HG02938 (cell line): ENCODE results near the gene TSPAN9.

Experiments
- ATAC-seq: cut with Tn5 transposase; IDR thresholded peaks from one replicate; pipeline ENCODE4 v1.9.1; 2021; ENCODE audit warnings: mild to moderate bottlenecking, moderate library complexity; ENCODE audit not compliant: unreplicated experiment

The TSPAN9 gene, protein sequence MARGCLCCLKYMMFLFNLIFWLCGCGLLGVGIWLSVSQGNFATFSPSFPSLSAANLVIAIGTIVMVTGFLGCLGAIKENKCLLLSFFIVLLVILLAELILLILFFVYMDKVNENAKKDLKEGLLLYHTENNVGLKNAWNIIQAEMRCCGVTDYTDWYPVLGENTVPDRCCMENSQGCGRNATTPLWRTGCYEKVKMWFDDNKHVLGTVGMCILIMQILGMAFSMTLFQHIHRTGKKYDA

DNA sequence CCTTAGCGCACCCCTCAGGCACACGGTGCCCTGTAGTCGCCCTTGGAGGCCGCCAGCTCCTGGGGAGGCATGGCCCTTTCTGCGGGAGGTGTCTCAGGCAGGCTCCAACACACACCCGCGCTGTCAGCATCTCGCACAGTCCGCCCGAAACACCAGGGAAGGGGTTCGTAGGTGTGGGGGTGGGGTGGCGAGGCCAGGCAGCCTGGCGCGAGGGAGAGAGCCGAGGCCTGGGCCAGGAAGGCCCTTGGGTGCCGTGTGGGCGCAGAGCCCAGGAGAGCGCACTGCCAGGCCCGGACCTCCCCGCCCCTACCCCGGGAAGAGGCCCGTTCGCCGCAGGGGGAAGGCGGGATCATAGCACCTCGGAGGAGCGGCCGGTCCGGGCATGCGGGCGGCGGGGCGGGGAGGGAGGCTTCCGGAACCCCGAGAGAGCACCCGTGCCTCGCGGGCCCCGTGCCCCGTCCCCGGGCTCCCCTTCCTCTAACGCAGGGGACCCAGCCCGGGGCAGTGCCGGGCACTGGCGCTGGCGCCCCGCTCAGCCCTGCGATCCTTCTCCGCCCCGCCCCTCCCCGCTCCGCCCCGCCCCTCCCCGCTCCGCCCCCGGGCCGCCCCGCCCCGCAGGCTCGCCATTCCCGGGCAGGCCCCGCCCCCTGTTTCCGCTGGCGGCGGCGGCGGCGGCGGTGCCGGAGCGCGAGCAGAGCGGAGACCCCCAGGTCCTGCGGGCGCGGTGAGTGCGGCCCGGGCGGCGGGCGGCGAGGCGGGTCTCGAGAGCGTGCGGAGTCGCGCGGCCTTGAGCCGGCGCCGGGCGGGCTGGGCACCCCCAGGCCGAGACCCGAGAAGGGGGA is at the start of gene TSPAN9:
TSS of gene TSPAN9 (plus strand) at position 650 of the 842 bp plus-strand sequence. CDS start 123,815 bp downstream, outside the sequence.
- no peak for ATAC-seq

DNA sequence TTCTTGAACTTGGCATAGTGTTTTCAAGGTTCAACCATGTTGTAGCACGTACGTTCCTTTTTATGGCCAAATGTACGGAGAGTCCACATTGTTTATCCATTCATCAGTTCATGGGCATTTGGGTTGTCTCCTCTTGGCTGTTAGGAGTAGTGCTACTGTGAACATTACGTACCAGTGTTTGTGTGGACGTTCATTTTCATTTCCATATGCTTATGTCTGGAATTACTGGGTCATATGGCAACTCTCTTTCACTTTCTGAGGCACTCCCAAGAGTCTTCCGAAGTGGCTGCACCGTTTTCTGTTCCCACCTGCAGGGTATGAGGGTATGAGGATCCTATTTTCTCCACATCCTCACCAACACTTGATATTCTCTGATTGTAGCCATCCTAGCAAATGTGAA is 49.1 kb upstream of the TSPAN9 start:
- no peak for ATAC-seq

DNA sequence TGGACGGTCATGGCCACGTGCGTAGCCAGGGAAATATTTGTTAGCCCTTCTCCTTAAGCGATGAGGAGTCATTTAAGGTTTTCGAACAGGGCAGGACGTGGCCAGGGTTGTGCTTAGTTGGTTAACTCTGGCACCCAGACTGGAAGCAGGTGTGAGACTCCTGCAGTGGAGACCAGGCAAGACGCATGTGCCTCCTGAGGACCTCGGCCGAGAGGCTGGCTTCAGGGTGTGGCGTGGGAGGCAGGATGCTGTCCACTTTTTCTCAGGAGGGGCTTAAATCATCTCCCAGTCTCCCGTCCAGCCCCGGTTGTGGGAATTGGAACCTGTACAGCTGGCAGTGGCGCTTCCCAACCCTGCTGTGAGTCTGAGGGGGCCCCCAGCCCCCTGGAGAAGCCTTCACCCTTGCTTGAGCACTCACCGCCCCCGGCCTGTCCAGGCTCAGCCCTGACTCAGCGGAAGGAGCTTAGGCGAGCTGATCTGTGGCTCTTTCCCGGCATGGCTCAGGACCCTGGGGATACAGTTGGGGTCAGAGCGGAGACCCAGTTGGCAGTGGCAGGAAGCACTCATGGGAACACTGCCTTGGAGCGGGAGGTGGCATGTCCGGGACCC is 46.3 kb upstream of the TSPAN9 start:
- ATAC-seq: no peak

DNA sequence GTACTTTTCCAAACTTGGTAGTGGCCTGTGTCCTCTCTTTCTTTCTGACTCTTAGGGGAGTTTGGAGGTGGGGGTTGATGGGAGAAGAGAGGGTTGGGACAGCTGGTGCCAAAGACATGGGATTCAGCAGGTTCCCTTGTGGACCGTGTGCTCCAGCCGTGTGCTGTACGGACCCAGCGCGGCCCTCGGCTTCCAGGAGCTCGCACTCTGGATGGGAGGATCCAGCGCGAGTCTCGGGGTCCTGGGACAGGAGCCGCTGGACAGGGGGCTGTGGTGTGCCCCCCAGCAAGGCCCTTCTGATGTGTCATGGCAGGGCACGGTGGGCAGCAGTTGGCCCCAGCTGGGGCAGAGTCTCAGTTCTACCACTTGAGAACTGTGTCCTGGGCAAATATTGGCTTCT is 45.0 kb upstream of the TSPAN9 start:
- no peak for ATAC-seq

DNA sequence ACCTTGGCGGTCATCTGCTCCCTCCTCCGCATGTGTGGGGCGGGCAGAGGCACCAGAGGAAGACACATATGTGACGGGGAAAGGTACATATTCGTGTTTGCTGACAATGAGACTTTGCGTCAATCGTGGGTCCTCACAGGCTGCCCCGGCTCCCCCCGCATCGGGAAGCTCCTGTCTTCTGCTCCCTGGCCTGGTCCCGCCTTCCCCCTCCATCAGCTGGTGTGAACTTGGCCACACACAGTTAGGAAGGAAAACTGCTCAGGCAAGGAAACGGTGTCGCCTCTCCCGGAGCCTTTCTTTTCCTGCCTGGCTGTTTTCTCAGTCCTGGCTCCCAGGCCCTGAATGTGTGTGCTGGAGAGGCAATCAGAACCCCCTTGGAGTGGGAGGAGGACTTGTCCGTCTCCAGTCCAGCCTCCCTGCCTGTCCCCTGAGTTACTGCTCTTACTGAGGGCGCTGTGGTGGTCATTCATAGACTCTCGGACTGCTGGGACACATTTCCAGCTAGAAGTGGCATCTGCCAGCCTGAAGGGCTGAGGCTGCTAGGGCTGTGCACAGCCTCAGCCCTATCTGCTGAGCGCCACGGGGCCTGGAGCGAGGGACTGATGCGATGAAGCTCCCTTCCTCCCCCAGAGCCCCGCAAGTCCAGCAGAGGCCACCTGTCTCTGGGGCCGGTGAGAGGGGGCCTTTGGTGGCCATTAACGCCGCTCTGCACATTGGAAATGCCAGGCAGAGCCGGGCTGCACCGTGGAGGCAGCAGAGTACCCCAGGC is 44.2 kb upstream of the TSPAN9 start:
- no peak for ATAC-seq

DNA sequence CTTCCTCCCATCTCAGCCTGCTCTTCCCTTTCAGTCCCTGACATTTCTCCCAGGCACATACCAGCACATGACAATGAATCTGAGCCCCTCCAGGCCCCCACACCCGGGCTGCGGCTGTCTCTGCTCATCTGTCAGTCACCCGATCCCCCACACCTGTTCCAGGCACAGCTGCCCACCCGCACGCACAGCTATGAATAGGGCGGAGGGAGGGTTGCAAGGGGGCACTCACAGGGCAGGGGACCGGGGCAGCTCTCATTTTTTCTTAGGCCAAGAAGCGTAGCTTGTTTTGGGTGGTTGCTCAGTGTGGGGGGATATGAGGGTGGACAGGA is 43.7 kb upstream of the TSPAN9 start:
- no peak for ATAC-seq

DNA sequence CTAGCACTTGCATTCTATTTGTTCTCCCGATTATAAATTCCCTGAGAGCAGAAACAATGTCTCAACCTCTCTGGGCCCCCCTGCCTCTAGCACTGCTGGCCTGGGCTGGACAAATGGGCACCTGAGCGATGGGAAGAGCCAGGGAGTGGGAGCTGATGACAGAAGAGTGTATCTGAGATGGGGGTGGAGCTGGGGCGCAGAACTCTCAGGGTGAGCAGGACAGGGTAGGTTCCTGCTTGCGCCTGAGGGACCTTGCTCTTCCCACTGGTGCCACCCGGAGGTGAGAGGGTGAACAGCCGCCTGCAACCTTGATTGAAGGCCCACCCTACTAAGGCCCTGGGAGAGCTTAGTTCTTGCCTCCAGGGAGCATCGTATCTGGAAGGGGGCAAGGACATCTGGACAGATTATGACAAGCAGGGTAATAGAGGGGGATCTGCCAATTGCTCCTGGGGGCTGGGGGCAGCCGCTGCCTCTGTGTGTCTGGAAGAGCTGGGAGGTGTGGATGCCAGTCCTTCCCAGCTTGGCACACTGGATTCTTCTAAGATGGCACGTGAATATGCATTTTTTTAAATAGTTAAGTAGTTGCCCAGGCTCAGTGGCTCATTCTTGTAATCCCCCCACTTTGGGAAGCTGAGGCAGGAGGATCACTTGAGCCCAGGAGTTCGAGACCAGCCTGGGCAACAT is 43.0 kb upstream of the TSPAN9 start:
- ATAC-seq: no peak

DNA sequence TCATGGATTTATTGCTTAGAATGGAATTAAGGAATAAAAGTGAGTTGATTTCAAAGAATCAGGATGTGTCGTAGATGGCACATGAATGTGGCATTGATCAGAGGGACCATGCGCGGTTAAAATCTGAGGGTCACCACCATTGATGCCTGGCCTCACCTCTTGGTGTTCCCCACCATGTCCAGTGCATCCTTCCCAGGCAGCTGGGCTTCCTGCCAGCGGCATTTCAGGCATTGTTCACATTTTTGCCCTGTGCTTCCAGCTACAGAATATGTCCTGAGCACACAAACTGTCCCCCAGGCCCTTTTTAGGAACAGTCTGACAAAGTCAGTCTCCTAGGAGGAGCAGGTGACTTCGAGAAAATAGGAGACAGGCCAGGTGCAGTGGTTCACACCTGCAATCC is 42.0 kb upstream of the TSPAN9 start:
- ATAC-seq: no peak

DNA sequence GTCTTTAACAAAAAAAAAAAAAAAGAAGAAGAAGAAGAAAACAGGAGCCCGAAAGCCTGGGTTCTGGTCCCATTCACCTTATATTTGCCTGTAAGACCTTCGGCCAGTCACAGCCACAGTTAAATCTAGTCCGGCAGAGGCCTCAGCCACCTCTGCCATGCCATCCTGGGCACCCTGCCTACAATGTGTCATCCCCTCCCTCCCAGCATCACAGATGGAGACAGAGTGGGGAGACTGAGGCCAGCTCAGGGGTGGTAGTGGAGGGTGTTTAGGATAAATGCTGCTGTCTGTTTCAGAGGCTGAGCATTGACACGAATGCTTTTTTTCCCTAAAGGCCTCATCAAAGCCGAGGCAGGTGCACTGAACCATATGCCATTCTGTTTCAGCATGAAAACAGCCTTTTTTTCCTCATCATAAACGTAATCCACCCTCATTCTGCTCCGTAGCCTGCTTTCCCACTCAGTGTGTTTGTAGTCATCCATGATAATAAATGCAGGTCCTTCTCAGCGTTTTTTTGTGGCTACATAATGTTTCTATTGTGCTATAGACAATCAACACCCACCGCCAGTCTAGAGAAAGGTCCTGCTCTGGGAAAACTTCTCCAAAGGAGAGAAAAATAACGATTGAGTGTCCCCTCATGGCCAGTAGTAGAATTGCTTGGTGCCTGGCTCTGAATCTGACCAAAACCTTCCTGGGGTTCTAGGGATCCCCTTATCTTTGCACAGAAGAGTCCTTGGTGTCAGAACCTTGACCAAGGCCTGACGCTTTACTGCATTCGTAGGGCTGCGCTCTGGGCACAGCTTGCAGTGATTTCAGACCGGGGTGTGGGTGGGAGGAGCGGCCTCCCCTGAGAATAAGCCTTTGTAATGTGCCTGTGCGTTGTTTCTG is 41.1 kb upstream of the TSPAN9 start:
- no peak for ATAC-seq

DNA sequence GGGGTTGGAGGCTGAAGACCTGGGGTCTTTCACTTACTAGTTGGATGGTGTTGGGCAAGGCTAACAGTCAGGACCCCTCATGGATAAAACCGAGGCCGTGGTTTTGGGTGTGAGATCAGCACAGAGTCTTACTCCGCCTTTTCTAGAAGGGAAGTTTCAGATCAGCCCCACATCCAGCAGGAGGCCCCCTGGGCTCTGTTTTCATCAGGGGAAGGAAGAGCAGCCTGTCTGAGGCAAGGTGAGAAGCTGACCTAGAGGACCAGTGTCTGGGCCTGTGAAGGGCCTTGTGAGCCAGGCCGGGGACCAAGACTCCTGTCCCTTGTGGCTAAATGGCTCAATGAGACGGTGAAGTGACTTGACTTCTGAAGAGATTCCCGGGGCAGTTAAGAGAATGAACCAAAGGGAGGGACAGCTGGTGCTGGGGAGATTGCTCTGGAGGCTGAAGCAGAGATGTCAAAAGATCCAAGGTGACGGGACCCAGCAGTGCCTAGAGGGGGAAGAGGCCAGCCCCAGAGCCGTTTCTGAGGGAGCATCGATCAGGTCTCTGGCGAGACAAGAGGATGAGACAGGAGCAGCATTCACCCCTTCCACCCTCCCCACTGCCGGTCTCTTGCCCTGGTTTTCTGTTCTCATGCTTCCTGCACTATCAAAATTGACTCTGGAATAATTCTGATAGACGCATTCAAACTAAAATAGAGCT is 40.1 kb upstream of the TSPAN9 start:
- no peak for ATAC-seq

DNA sequence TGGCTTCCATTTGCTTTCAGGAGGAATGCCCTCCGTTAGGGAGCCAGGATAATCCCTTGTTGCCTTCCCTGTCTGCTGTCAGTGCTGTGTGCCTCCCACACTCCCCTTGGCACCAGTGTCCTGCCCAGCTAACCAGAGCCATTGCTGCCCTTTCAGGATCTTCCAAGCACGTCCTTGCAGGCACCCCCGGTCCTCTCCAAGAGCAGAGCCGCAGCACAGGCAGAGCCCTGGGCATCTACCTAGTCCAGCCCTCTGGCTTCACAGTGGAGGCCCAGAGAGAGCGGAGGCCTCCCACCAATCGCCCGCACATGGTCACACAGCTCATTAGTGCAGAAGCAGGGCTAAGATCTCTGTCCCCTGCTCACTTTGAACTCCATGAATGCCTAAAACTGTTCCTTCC is 39.0 kb upstream of the TSPAN9 start:
- ATAC-seq: no peak

DNA sequence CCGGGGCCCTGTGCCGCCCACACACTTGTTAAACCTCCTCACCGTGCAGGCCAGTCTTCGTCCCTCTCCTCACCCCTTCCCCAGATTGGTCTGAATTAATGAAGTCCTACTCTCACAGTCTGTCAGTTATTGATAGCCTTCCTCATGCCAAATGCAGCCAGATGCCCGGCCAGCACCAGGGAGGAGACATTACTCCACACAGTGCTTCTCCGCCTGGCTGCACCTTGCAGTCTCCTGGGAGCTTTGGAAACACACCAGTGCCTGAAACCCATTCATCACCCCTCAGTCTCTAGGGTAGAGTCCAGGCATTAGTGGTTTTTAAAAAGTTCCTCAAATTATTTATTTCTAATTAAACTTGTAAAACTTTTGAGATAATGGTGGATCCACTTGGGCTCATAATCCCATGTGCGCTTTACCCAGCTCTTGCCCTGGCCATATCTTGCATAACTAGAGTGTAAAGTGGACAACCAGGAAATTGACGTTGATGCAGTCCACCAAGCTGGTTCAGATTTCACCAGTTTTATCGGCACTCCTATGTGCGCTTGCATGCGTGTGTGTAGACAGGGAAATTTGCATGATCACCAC is 38.2 kb upstream of the TSPAN9 start:
- no peak for ATAC-seq

DNA sequence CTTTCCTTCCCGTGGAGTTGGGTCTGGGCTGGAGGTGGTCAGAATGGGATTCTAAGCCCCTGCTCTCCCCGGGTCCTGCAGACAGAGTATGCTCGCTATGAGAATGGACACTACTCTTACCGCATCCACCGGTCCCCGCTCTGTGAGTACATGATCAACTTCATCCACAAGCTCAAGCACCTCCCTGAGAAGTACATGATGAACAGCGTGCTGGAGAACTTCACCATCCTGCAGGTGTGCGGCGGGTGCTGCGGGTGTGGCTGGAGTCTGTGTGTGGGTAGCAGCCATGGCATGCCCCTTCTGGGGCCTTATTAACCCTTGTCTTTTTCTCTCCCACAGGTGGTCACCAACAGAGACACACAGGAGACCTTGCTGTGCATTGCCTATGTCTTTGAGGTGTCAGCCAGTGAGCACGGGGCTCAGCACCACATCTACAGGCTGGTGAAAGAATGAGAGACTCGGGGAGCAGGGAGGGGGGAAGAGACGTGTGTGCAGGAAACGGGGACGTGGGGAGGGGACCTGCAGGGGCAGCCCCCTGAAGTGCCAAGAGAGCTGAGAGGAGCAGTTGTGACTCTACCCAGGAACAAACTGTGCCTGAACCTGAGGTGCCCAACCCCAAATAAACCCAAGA is 37.0 kb upstream of the TSPAN9 start:
- ATAC-seq: no peak

DNA sequence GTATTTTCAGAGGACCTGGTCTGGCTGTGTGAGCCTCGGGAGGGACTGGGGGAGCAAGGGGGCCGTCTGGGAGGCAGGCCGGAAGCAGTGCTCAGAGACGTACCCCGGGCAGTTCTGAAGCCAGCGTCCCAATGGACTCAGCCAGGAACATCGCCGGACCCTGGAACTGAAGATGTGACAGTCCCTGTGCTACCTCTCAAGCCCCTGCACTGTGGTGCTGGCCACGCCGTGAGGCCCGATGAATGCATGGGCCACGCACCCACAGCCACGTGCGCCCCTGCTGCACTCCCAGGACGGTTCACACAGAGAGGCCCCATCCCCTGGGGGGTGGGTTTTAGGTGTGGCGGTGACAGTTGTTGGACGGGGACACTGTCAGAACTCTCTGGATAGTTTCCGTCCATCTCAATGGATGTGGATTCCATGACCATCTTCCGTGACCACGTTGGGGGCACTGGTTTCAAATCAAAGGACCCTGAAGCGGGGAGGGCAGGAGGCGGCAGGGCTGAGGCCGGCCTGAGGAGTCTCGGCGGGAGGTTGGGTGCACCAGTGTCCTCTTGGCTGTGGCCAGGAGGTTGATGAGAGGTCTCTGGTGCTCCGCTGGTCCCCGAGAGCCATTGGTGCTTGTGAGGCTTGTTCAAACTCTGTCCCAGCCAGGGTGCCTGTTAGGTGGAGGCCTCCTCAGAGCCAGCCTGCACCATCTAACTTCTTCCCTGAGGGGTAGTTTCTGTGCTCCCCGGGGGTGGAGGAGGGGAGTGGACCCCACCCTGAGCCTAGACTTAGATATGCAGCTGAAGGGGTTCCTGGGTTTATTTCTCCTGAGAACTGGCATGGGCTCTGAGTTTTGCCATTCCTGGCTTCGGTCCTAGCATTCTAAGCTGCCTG is 36.3 kb upstream of the TSPAN9 start:
- ATAC-seq: no peak

DNA sequence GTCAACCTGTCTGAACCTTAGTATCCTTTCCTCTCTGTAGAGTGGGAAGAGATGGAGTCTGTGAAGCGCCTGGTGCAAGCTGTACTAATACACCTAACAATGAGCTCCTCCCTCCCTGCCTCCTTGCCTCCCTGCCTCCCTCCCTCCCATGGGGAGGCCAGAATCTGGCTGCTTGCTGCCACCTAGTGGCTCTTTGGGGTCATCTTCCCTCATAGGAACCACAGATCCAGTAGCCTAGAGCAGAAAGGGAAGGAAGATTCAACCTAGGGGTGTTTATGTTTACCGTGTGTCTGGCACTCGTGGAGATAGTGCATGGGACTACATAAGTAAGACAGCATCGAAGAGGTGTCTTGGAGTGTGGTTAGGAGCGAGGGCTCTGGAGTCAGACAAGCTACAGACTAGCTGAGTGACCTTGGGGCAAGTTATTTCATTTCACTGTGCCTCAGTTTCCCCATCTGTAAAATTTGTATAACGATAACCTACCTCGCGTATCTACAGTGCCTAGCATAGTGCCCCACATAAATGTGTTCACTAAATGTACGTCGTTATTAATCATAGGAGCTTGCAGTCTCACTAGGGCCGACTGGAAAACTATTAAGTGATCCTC is 35.5 kb upstream of the TSPAN9 start:
- ATAC-seq: no peak

DNA sequence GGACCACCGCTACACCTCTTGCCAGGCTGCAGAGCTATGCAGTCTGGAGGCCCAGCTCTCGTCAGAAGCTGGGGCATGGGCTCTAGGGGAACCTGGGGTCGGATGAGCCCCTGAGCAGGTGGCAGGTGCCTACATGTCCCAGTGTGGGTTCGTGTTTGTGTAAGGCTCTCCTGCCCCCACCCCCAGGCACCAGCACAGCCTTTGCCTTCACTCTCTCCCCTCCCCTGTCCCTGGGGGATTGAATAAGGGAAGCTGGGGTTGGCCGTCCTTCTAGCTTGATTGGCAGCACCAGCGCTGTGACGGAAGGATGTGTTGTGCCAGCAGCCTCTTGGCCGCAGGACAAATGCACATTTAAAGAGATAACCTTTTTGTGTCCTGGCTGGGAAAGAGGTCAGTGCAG is 34.8 kb upstream of the TSPAN9 start:
- no peak for ATAC-seq

DNA sequence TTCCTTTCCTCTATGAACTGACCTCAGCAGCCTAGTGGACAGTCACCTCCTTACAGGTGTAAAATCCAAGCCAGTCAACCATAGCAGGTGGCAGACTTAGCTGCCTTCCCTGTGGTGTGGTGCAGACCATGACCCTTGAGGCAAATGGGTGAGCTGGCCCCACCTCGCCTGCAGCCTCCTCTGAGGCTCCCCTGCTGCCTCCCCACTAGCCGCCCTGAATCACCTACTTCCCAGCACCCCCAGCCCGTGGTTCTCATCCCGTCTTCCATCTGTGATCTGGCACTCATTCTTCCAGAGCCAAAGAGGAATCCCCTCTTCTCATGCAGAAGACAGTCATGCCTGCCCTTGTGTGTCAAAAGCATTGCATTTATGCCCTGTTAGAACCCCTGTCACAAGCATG is 34.4 kb upstream of the TSPAN9 start:
- no peak for ATAC-seq
